Measurements from ENCODE around the gene HAUS7.
A peak's percentile ranks its signal among the peaks of the same experiment; 100 is the strongest.

HAUS7 gene

GRCh38 chrX:153485396-153486080, 15.2 kb upstream of the HAUS7 start:
- no peak for DNase-seq (ENCODE audit: low read depth, low spot score)
- no peak overlapping the region for H3K4me3 ChIP-seq (ENCODE audit: low read length)

GRCh38 chrX:153482376-153483015, 12.1 kb upstream of the HAUS7 start:
- DNase-seq (ENCODE audit: low read depth, low spot score), result no peak

GRCh38 chrX:153481043-153481442, 10.7 kb upstream of the HAUS7 start:
- no peak for DNase-seq (ENCODE audit: low read depth, low spot score)
- no peak overlapping the region for H3K4me3 ChIP-seq (ENCODE audit: low read length)

More at GRCh38 chrX:153482376-153483015, 12.1 kb upstream of the HAUS7 start:
- H3K4me3 ChIP-seq (ENCODE audit: low read length), result no peak overlapping the region

- no peak for DNase-seq (ENCODE audit: low read depth, low spot score)
- H3K4me3 ChIP-seq (ENCODE audit: low read length), result no peak overlapping the region
Measured at GRCh38 chrX:153478746-153479145, 8.4 kb upstream of the HAUS7 start.

- H3K4me3 ChIP-seq (ENCODE audit: low read length), result no peak overlapping the region
- no peak for DNase-seq (ENCODE audit: low read depth, low spot score)
Measured at GRCh38 chrX:153477901-153478300, 7.5 kb upstream of the HAUS7 start.

- H3K4me3 ChIP-seq (ENCODE audit: low read length), result no peak overlapping the region
- no peak for DNase-seq (ENCODE audit: low read depth, low spot score)
Measured at GRCh38 chrX:153477364-153477857, 7.0 kb upstream of the HAUS7 start.

GRCh38 chrX:153476666-153477363, 6.4 kb upstream of the HAUS7 start:
- DNase-seq (ENCODE audit: low read depth, low spot score), result no peak
- H3K4me3 ChIP-seq (ENCODE audit: low read length), result no peak overlapping the region

GRCh38 chrX:153475751-153476281, 5.4 kb upstream of the HAUS7 start:
- DNase-seq (ENCODE audit: low read depth, low spot score), result no peak
- no peak overlapping the region for H3K4me3 ChIP-seq (ENCODE audit: low read length)

- DNase-seq (ENCODE audit: low read depth, low spot score), result no peak
- H3K4me3 ChIP-seq (ENCODE audit: low read length), result no peak overlapping the region
Measured at GRCh38 chrX:153475271-153475670, 4.9 kb upstream of the HAUS7 start.

GRCh38 chrX:153474718-153475117, 4.3 kb upstream of the HAUS7 start:
- no peak overlapping the region for H3K4me3 ChIP-seq (ENCODE audit: low read length)
- DNase-seq (ENCODE audit: low read depth, low spot score), result no peak

- no peak overlapping the region for H3K4me3 ChIP-seq (ENCODE audit: low read length)
- DNase-seq (ENCODE audit: low read depth, low spot score), result no peak
Measured at GRCh38 chrX:153474266-153474665, 3.9 kb upstream of the HAUS7 start.

GRCh38 chrX:153473126-153473525, 2.8 kb upstream of the HAUS7 start:
- H3K4me3 ChIP-seq (ENCODE audit: low read length), result no peak overlapping the region
- DNase-seq (ENCODE audit: low read depth, low spot score), result no peak

- no peak for DNase-seq (ENCODE audit: low read depth, low spot score)
- H3K4me3 ChIP-seq (ENCODE audit: low read length), result no peak overlapping the region
Measured at GRCh38 chrX:153471663-153472280, 1.4 kb upstream of the HAUS7 start.

- no peak for DNase-seq (ENCODE audit: low read depth, low spot score)
- peak overlapping the region; percentile 76 for H3K4me3 ChIP-seq (ENCODE audit: low read length)
Measured at GRCh38 chrX:153469811-153470410, 465 bp downstream of the HAUS7 start.

- DNase-seq (ENCODE audit: low read depth, low spot score), result no peak
- no peak overlapping the region for H3K4me3 ChIP-seq (ENCODE audit: low read length)
Measured at GRCh38 chrX:153468008-153468580, 2.3 kb downstream of the HAUS7 start.

- H3K4me3 ChIP-seq (ENCODE audit: low read length), result no peak overlapping the region
- no peak for DNase-seq (ENCODE audit: low read depth, low spot score)
Measured at GRCh38 chrX:153465691-153466380, 4.5 kb downstream of the HAUS7 start.

- DNase-seq (ENCODE audit: low read depth, low spot score), result no peak
- H3K4me3 ChIP-seq (ENCODE audit: low read length), result no peak overlapping the region
Measured at GRCh38 chrX:153464116-153464515, 6.3 kb downstream of the HAUS7 start.

GRCh38 chrX:153463556-153463955, 6.8 kb downstream of the HAUS7 start:
- H3K4me3 ChIP-seq (ENCODE audit: low read length), result no peak overlapping the region
- no peak for DNase-seq (ENCODE audit: low read depth, low spot score)

All from Jurkat, Clone E6-1 (cell line).